Aorta (tissue), 5 donors: Measurements from ENCODE around the gene ALS2CL. TPM values are rescaled to one million over a fixed set of nuclear protein-coding genes. Genes with fewer than 3 reads are reported as not detected.

ENCODE experiments used
- ATAC-seq: fragments of 200-7000 bp; cut with Tn5 transposase; one replicate; pipeline ENCODE4 v1.9.1; 2022; ENCODE audit warnings: moderate library complexity; ENCODE audit not compliant: low FRiP score
- DNase-seq, 2 donors: peaks; one replicate each; pipeline ENCODE4 v3.0.0-alpha.2; 2020
- H3K27ac ChIP-seq, 2 donors: one replicate each; pipeline ENCODE4 v1.5.1; 2013; ENCODE audit warnings: low read length in 2 of 2, mild to moderate bottlenecking in 2 of 2, moderate library complexity in 2 of 2, control low read depth in 1 of 2, inconsistent platforms in 1 of 2, low read depth in 1 of 2
- H3K27me3 ChIP-seq, 2 donors: one replicate each; pipeline ENCODE4 v1.6.1; 2013; ENCODE audit warnings: control low read depth in 1 of 2, low read length in 1 of 2, mild to moderate bottlenecking in 1 of 2, moderate library complexity in 1 of 2; ENCODE audit not compliant: insufficient read depth in 2 of 2, control insufficient read depth in 1 of 2
- H3K36me3 ChIP-seq, 2 donors: one replicate each; pipeline ENCODE4 v1.6.1; 2013; ENCODE audit warnings: control low read depth in 1 of 2, low read length in 1 of 2, mild to moderate bottlenecking in 1 of 2; ENCODE audit not compliant: insufficient read depth in 2 of 2, control insufficient read depth in 1 of 2
- H3K4me1 ChIP-seq, 2 donors: one replicate each; pipeline ENCODE4 v1.6.1; 2013; ENCODE audit warnings: low read length in 2 of 2, control low read depth in 1 of 2, mild to moderate bottlenecking in 1 of 2, moderate library complexity in 1 of 2; ENCODE audit not compliant: insufficient read depth in 2 of 2, control insufficient read depth in 1 of 2
- H3K4me3 ChIP-seq, 2 donors: one replicate each; pipeline ENCODE4 v1.5.1; 2013; ENCODE audit warnings: low read length in 2 of 2, control low read depth in 1 of 2, mild to moderate bottlenecking in 1 of 2
- H3K9me3 ChIP-seq: one replicate; pipeline ENCODE4 v1.6.1; 2013; ENCODE audit warnings: mild to moderate bottlenecking, low read length; ENCODE audit not compliant: control insufficient read depth
- WGBS, 2 donors: extraction: QIAGEN DNeasy Blood & Tissue Kit; methylation state at CpG; one replicate each; pipeline ENCODE4 v1.1.7; 2013; 5-methylcytosine and 5-hydroxymethylcytosine counted together
- intact Hi-C, 2 donors: fragments of 100-400 bp; cut with DNase I; formaldehyde crosslinking; loops; one replicate each; pipeline versions ENCODE4 v1.14.2 to v1.15.0; 2022
- polyA plus RNA-seq, 2 donors: library from polyadenylated mRNA; stranded (reverse); fragments of 200-250 nt; gene quantifications; one replicate each; pipeline ENCODE4 v1.2.3, GENCODE V29; 2013
- total RNA-seq, 2 donors: library from RNA; stranded (reverse); fragmentation: NEBNext Ultra II Directional; extraction: Animal tissue kit (Norgen Biotek cat#: 25700); gene quantifications; one replicate each; pipeline ENCODE4 v1.2.1, GENCODE V29; 2021
- donor health status: healthy with polysubstance abuse.
- donor health status: Bipolar disorder and iron deficiency.
- donor health status: DM: no; HTN: no; CAD: no.
- donor health status: DM: no; HTN: no; CAD: no.
- donor health status: DM: yes; HTN: yes; CAD: no.

The ALS2CL gene
- total and polyA plus RNA-seq, 4 donors = 3.8 to 40.7 (median 24.9) TPM

- DNase-seq (peak in 1 of 2 donors; percentile 53), ATAC-seq (no peak)
- peaks cover 0 to 5% of the 10 kb centered on the region in 2 donors for H3K4me1 ChIP-seq
- H3K9me3 ChIP-seq = no peaks in the 10 kb centered on the region
- 4 to 5% methylated on average over 32 to 51 of the region's 51 CpGs for WGBS, 2 donors
- H3K36me3 ChIP-seq = no peaks in the 10 kb centered on the region
- H3K27ac ChIP-seq = no peak within 1 kb of the TSS
- H3K4me3 ChIP-seq = peak within 1 kb of the TSS; percentile 32 to 36
- intact Hi-C loops = loop anchor here (5.0 to 10.0 kb wide), 2 partner anchors 303 to 626 kb away; no protein-coding TSS in a partner anchor
- H3K27me3 ChIP-seq = no peaks in the 10 kb centered on the region
Measured at GRCh38 chr3:46701181-46701939, 7.9 kb upstream of the ALS2CL start, which contains the start of gene TMIE. TSS of gene TMIE (plus strand) at chr3:46701392. CDS start at chr3:46701488, 96 bp downstream.

- no peaks in the 10 kb centered on the region for H3K36me3 ChIP-seq
- peak overlapping the region in 1 of 2 donors; percentile 36 for H3K4me3 ChIP-seq
- WGBS, 2 donors = 10 to 20% methylated on average over 4 of the region's 4 CpGs
- peak; percentile 71 to 86 for DNase-seq
- no peaks in the 10 kb centered on the region for H3K27me3 ChIP-seq
- H3K4me1 ChIP-seq = peaks cover 0 to 5% of the 10 kb centered on the region in 2 donors
- H3K27ac ChIP-seq = no peak overlapping the region
- no peaks in the 10 kb centered on the region for H3K9me3 ChIP-seq
- intact Hi-C loops = loop anchor here (5.0 to 10.0 kb wide), 2 partner anchors 304 to 627 kb away; no protein-coding TSS in a partner anchor
- ATAC-seq = no peak
Measured at GRCh38 chr3:46700772-46701171, 7.3 kb upstream of the ALS2CL start.

- no peak for ATAC-seq
- H3K4me3 ChIP-seq = no peak overlapping the region
- intact Hi-C loops = loop anchor here (5.0 to 10.0 kb wide), 2 partner anchors 305 to 627 kb away; no protein-coding TSS in a partner anchor
- no peaks in the 10 kb centered on the region for H3K9me3 ChIP-seq
- H3K36me3 ChIP-seq = no peaks in the 10 kb centered on the region
- peak in 1 of 2 donors; percentile 88 for DNase-seq
- no peak overlapping the region for H3K27ac ChIP-seq
- H3K27me3 ChIP-seq = no peaks in the 10 kb centered on the region
- H3K4me1 ChIP-seq = peaks cover 0 to 5% of the 10 kb centered on the region in 2 donors
- 93 to 95% methylated on average over 8 of the region's 8 CpGs for WGBS, 2 donors
Measured at GRCh38 chr3:46699676-46700523, 6.4 kb upstream of the ALS2CL start.

GRCh38 chr3:46695962-46696894, 2.7 kb upstream of the ALS2CL start:
- Histone ChIP-seq H3K27ac (peak overlapping the region; percentile 58 to 73), H3K9me3 (no peaks in the 10 kb centered on the region), H3K4me1 (peaks cover 0 to 5% of the 10 kb centered on the region in 2 donors), H3K4me3 (no peak overlapping the region), H3K36me3 (no peaks in the 10 kb centered on the region), H3K27me3 (no peaks in the 10 kb centered on the region)
- peak; percentile 77 for ATAC-seq
- WGBS, 2 donors = 63 to 66% methylated on average over 4 of the region's 4 CpGs
- DNase-seq = peak; percentile 87 to 88
- intact Hi-C loops = no loop called here

GRCh38 chr3:46695177-46695961, 1.9 kb upstream of the ALS2CL start:
- H3K27me3 ChIP-seq = no peaks in the 10 kb centered on the region
- 83 to 85% methylated on average over 11 of the region's 11 CpGs for WGBS, 2 donors
- H3K36me3 ChIP-seq = no peaks in the 10 kb centered on the region
- peaks cover 0 to 5% of the 10 kb centered on the region in 2 donors for H3K4me1 ChIP-seq
- ATAC-seq (peak; percentile 36), DNase-seq (peak in 1 of 2 donors; percentile 89)
- intact Hi-C loops = no loop called here
- H3K9me3 ChIP-seq = no peaks in the 10 kb centered on the region
- no peak overlapping the region for H3K4me3 ChIP-seq
- H3K27ac ChIP-seq = peak overlapping the region; percentile 58 to 73

GRCh38 chr3:46694520-46694919, 1.0 kb upstream of the ALS2CL start:
- Histone ChIP-seq H3K4me3 (no peak overlapping the region), H3K27ac (peak overlapping the region; percentile 5 to 73), H3K4me1 (peaks cover 0 to 5% of the 10 kb centered on the region in 2 donors)

GRCh38 chr3:46693892-46694226, 380 bp upstream of the ALS2CL start:
- whole genome bisulfite sequencing, 2 donors = 20 to 27% methylated on average over 26 to 30 of the region's 30 CpGs
- peaks cover 0 to 5% of the 10 kb centered on the region in 2 donors for H3K4me1 ChIP-seq
- peak overlapping the region; percentile 55 to 62 for H3K4me3 ChIP-seq
- no peaks in the 10 kb centered on the region for H3K9me3 ChIP-seq
- intact Hi-C loops = no loop called here
- no peaks in the 10 kb centered on the region for H3K36me3 ChIP-seq
- no peaks in the 10 kb centered on the region for H3K27me3 ChIP-seq
- peak overlapping the region; percentile 5 to 73 for H3K27ac ChIP-seq
- DNase-seq (peak in 1 of 2 donors; percentile 81), ATAC-seq (no peak)

More at GRCh38 chr3:46694520-46694919, 1.0 kb upstream of the ALS2CL start:
- H3K27me3 ChIP-seq = no peaks in the 10 kb centered on the region
- no peak for DNase-seq
- no peak for ATAC-seq
- WGBS, 2 donors = 94 to 96% methylated on average over 3 of the region's 3 CpGs
- no peaks in the 10 kb centered on the region for H3K9me3 ChIP-seq
- H3K36me3 ChIP-seq = no peaks in the 10 kb centered on the region
- intact Hi-C loops = no loop called here
